Psoas muscle (tissue), 8 donors: Measurements from ENCODE around the gene SULT4A1. TPM values are rescaled to one million over a fixed set of nuclear protein-coding genes. Genes with fewer than 3 reads are reported as not detected.
A peak's percentile ranks its signal among the peaks of the same experiment; 100 is the strongest.

Experiments used
- ATAC-seq, 4 donors: fragments of 200-7000 bp; cut with Tn5 transposase; one replicate each; pipeline ENCODE4 v1.9.1; 2020; ENCODE audit warnings: moderate library complexity in 3 of 4, mild to moderate bottlenecking in 2 of 4
- DNase-seq, 2 donors: peaks; one replicate each; pipeline ENCODE4 v3.0.0-alpha.2; 2020
- H3K27ac ChIP-seq: fragments of 200-600 bp; one replicate; pipeline ENCODE4 v1.8.0; 2022
- H3K27me3 ChIP-seq, 3 donors: fragments of 200-600 bp in 1 of 3; one replicate each; pipeline versions ENCODE4 v1.6.1 to v1.8.0; 2013 to 2022; ENCODE audit warnings: low read length in 2 of 3, mild to moderate bottlenecking in 2 of 3, moderate library complexity in 1 of 3; ENCODE audit not compliant: insufficient read depth in 3 of 3
- H3K36me3 ChIP-seq, 2 donors: fragments of 200-600 bp in 1 of 2; one replicate each; pipeline versions ENCODE4 v1.6.1 to v1.8.0; 2013 to 2022; ENCODE audit warnings: low read depth in 1 of 2, mild to moderate bottlenecking in 1 of 2, moderate library complexity in 1 of 2; ENCODE audit not compliant: insufficient read depth in 1 of 2
- H3K4me1 ChIP-seq: fragments of 200-600 bp; one replicate; pipeline ENCODE4 v1.8.0; 2022
- H3K4me3 ChIP-seq: fragments of 200-600 bp; one replicate; pipeline ENCODE4 v1.8.0; 2022; ENCODE audit warnings: mild to moderate bottlenecking
- H3K9me3 ChIP-seq: fragments of 200-600 bp; one replicate; pipeline ENCODE4 v1.8.0; 2022
- WGBS, 3 donors: extraction: QIAGEN DNeasy Blood & Tissue Kit; methylation state at CpG; one replicate each; pipeline versions ENCODE4 v1.1.6 to v1.1.7; 2013; 5-methylcytosine and 5-hydroxymethylcytosine counted together
- intact Hi-C, 2 donors: fragments of 100-400 bp; cut with DNase I; formaldehyde crosslinking; loops; one replicate each; pipeline versions ENCODE4 v1.11.0 to v1.14.2; 2022
- polyA plus RNA-seq, 3 donors: library from polyadenylated mRNA; stranded (reverse); fragments of 200-250 nt; gene quantifications; one replicate each; pipeline ENCODE4 v1.2.3, GENCODE V29; 2013
- total RNA-seq, 4 donors: library from RNA; stranded (reverse); fragmentation: NEBNext Ultra II Directional in 2 of 4; extraction: Animal tissue kit (Norgen Biotek cat#: 25700) in 2 of 4; gene quantifications; one replicate each; pipeline versions ENCODE4 v1.2.1 to v1.2.4, GENCODE V29; 2021 to 2023
- TF ChIP-seq, protein P1 (sequence below): fragments of 200-600 bp; IDR thresholded peaks from one replicate; pipeline ENCODE4 v1.8.0; 2022; ENCODE audit warnings: antibody characterized with exemption
- donor health status: healthy with polysubstance abuse.
- donor health status: DM: no; HTN: no; CAD: no; lungs with moderate emphysema.
- donor health status: Bipolar disorder and iron deficiency.
- donor health status: healthy.
- donor health status: DM: yes; HTN: yes; CAD: no.
- donor health status: DM: no; HTN: no; CAD: no.
- donor health status: DM: no; HTN: no; CAD: no.
- donor health status: DM: yes; HTN: yes; CAD: no.

Gene SULT4A1
- total and polyA plus RNA-seq, 7 donors = 0.08 to 0.23 TPM; not detected in 5

DNA sequence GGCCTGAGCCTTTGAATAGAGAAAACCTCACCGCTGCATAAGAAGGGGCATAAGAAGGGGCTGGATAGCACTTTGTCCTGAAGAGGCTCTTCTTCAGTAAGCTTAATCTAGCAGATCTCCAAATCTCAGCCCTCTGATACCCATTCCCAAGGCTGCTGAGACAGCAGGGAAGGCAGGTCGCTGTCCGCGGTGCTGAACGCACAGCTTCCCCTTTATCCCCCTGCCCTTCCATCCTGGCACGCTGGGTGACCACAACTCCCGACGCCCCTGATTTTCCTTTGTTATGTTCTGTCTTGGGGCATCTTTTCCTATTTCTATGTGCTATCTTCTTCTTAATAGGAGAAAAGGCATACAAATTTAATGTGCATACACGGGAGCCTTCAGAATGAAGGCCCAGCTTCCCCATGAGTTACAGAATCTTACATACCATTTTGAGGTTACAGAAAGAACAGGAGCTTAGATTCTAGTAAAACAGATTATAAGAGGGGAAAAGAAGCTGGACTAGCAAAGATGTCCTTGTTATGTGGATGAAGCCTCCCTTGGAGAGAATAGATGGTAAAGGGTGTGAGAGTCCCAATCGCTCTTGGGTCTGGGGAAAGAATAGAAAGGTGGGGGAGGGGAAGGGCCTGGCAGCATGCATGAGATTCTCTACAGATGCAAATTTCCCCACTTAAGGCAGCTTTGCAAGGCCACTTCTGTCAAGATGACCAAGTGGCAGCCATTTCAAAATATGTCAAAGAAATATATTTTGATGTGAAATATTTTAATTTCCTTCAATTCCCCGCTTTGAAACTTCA, 5.7 kb upstream of the SULT4A1 start:
- 5 to 8% (median 8%) methylated on average over 11 of the region's 11 CpGs for WGBS, 3 donors
- H3K27me3 ChIP-seq = peaks cover 5 to 40% (median 8%) of the 10 kb centered on the region in 3 donors
- no peak overlapping the region for H3K4me3 ChIP-seq
- no peaks in the 10 kb centered on the region for H3K36me3 ChIP-seq
- intact Hi-C loops = no loop called here
- H3K27ac ChIP-seq = no peak overlapping the region
- TF ChIP-seq, protein P1, sequence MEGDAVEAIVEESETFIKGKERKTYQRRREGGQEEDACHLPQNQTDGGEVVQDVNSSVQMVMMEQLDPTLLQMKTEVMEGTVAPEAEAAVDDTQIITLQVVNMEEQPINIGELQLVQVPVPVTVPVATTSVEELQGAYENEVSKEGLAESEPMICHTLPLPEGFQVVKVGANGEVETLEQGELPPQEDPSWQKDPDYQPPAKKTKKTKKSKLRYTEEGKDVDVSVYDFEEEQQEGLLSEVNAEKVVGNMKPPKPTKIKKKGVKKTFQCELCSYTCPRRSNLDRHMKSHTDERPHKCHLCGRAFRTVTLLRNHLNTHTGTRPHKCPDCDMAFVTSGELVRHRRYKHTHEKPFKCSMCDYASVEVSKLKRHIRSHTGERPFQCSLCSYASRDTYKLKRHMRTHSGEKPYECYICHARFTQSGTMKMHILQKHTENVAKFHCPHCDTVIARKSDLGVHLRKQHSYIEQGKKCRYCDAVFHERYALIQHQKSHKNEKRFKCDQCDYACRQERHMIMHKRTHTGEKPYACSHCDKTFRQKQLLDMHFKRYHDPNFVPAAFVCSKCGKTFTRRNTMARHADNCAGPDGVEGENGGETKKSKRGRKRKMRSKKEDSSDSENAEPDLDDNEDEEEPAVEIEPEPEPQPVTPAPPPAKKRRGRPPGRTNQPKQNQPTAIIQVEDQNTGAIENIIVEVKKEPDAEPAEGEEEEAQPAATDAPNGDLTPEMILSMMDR = no peak
- no peaks in the 10 kb centered on the region for H3K4me1 ChIP-seq
- ATAC-seq (peak in 1 of 4 donors; percentile 55), DNase-seq (peak; percentile 59 to 66)
- H3K9me3 ChIP-seq = no peaks in the 10 kb centered on the region

DNA sequence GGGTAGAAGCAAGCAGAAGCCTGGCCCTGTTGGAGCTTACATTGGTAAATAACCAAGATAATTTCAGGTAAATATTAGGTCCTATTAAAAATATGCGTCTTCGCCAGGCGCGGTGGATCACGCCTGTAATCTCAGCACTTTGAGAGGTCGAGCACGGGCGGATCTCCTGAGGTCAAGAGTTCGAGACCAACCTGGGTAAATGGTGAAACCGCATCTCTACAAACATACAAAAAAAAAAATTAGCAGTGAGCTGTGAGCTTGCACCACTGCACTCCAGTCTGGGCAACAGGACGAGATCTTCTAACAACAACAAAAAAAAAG, 529 bp upstream of the SULT4A1 start:
- no peak overlapping the region for H3K4me3 ChIP-seq

DNA sequence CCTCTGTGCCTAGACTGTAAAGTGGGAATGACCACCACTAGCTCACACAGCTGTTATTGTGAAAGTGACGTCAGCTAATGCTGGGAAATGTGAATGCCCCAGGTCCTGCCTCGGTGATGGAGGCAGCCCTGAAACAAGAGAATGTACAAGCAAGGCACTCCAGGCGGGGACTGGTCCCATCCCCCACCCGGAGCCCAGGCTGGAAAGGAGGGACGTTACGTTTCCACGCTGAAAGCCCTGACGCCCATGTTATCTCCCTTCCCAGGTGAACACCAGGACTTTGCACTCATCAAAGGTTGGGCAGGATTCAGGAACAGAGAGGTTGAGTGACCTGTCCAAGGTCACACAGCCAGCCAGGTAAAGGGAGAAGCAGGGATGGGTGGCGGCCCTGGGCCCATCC, 784 bp downstream of the SULT4A1 start:
- intact Hi-C loops = no loop called here
- H3K4me1 ChIP-seq = no peaks in the 10 kb centered on the region
- 29 to 37% (median 36%) methylated on average over 8 to 9 of the region's 9 CpGs for WGBS, 3 donors

More for the DNA sequence above, 529 bp upstream of the SULT4A1 start:
- DNase-seq = peak in 1 of 2 donors; percentile 34
- no peaks in the 10 kb centered on the region for H3K4me1 ChIP-seq
- peaks cover 8 to 71% (median 14%) of the 10 kb centered on the region in 3 donors for H3K27me3 ChIP-seq
- no peak overlapping the region for H3K27ac ChIP-seq
- WGBS, 3 donors = 67 to 71% (median 69%) methylated on average over 11 of the region's 11 CpGs
- no peaks in the 10 kb centered on the region for H3K36me3 ChIP-seq
- no peak for ATAC-seq
- H3K9me3 ChIP-seq = no peaks in the 10 kb centered on the region
- intact Hi-C loops = no loop called here
- TF ChIP-seq, protein P1 = no peak

DNA sequence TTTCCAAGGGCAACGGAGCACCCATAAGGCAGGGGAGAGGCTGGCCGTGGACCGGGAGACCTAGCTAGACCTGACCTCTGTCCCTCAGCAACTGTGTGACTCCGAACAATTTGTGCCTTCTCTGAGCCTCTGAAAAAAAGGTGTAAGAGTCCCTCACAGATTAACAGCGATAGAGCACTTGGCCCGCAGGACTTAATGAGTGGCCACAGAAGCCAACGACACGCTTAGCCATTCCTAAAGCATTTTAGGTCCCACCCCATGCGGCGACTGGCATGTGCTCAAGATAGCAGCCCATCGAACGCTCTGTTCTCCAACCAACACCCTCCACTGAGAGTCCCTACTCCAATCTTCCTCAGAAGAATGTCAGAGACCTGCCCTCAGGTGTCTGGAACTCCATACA, 1.5 kb downstream of the SULT4A1 start:
- intact Hi-C loops = no loop called here
- ATAC-seq (no peak), DNase-seq (peak in 1 of 2 donors; percentile 10)
- Histone ChIP-seq H3K27ac (no peak overlapping the region), H3K4me3 (no peak overlapping the region), H3K9me3 (no peaks in the 10 kb centered on the region), H3K4me1 (no peaks in the 10 kb centered on the region), H3K27me3 (peaks cover 8 to 67% (median 12%) of the 10 kb centered on the region in 3 donors), H3K36me3 (no peaks in the 10 kb centered on the region)
- TF ChIP-seq, protein P1 = no peak
- WGBS, 3 donors = 42 to 48% (median 47%) methylated on average over 12 of the region's 12 CpGs

More for the DNA sequence above, 784 bp downstream of the SULT4A1 start:
- Histone ChIP-seq H3K27me3 (peaks cover 8 to 71% (median 14%) of the 10 kb centered on the region in 3 donors), H3K27ac (no peak overlapping the region), H3K4me3 (no peak overlapping the region), H3K9me3 (no peaks in the 10 kb centered on the region), H3K36me3 (no peaks in the 10 kb centered on the region)
- ATAC-seq = no peak
- DNase-seq = peak in 1 of 2 donors; percentile 8
- TF ChIP-seq, protein P1 = no peak
